ENCODE results near the gene CACNB2. TPM values are rescaled to one million over a fixed set of nuclear protein-coding genes. Genes with fewer than 3 reads are reported as not detected.
A peak's percentile ranks its signal among the peaks of the same experiment; 100 is the strongest.

CACNB2 gene
- total RNA-seq, 1 donor from 2014 or later, result 0.43 TPM

- Mint-ChIP-seq H3K9me3 (ENCODE audit: unreplicated experiment) (no peaks in the 10 kb centered on the region), H3K36me3 (ENCODE audit: unreplicated experiment) (no peaks in the 10 kb centered on the region), H3K27me3 (ENCODE audit: unreplicated experiment) (peaks cover 37% of the 10 kb centered on the region), H3K27ac (ENCODE audit: unreplicated experiment) (no peak overlapping the region), H3K4me3 (ENCODE audit: unreplicated experiment) (no peak overlapping the region), H3K4me1 (ENCODE audit: unreplicated experiment) (peaks cover 6% of the 10 kb centered on the region)
- no peak for DNase-seq (ENCODE audit: extremely low spot score, unreplicated experiment)
- TF ChIP-seq CTCF (IDR thresholded peaks at IDR 0.05), result no peak
Measured at GRCh38 chr10:18397906-18398305, 257.7 kb downstream of the CACNB2 start.

- H3K4me3 Mint-ChIP-seq (ENCODE audit: unreplicated experiment), result no peak overlapping the region
- DNase-seq (ENCODE audit: extremely low spot score, unreplicated experiment), result no peak
- TF ChIP-seq CTCF (IDR thresholded peaks at IDR 0.05), result no peak
- no peaks in the 10 kb centered on the region for H3K9me3 Mint-ChIP-seq (ENCODE audit: unreplicated experiment)
- peaks cover 41% of the 10 kb centered on the region for H3K27me3 Mint-ChIP-seq (ENCODE audit: unreplicated experiment)
- no peaks in the 10 kb centered on the region for H3K36me3 Mint-ChIP-seq (ENCODE audit: unreplicated experiment)
- peaks cover 6% of the 10 kb centered on the region for H3K4me1 Mint-ChIP-seq (ENCODE audit: unreplicated experiment)
- no peak overlapping the region for H3K27ac Mint-ChIP-seq (ENCODE audit: unreplicated experiment)
Measured at GRCh38 chr10:18399158-18399557, 258.9 kb downstream of the CACNB2 start.

- peak overlapping the region; percentile 49 for H3K4me3 Mint-ChIP-seq (ENCODE audit: unreplicated experiment)
- no peak overlapping the region for H3K27ac Mint-ChIP-seq (ENCODE audit: unreplicated experiment)
- TF ChIP-seq CTCF (IDR thresholded peaks at IDR 0.05), result no peak
- H3K36me3 Mint-ChIP-seq (ENCODE audit: unreplicated experiment), result no peaks in the 10 kb centered on the region
- no peak for DNase-seq (ENCODE audit: extremely low spot score, unreplicated experiment)
- H3K4me1 Mint-ChIP-seq (ENCODE audit: unreplicated experiment), result peaks cover 6% of the 10 kb centered on the region
- H3K9me3 Mint-ChIP-seq (ENCODE audit: unreplicated experiment), result no peaks in the 10 kb centered on the region
- H3K27me3 Mint-ChIP-seq (ENCODE audit: unreplicated experiment), result peaks cover 44% of the 10 kb centered on the region
Measured at GRCh38 chr10:18400201-18400905, 260.1 kb downstream of the CACNB2 start.

GRCh38 chr10:18400906-18401245 lies 260.7 kb downstream of the CACNB2 start:
- no peak for TF ChIP-seq CTCF (IDR thresholded peaks at IDR 0.05)
- Mint-ChIP-seq H3K4me1 (ENCODE audit: unreplicated experiment) (peaks cover 6% of the 10 kb centered on the region), H3K4me3 (ENCODE audit: unreplicated experiment) (no peak overlapping the region), H3K36me3 (ENCODE audit: unreplicated experiment) (no peaks in the 10 kb centered on the region), H3K27ac (ENCODE audit: unreplicated experiment) (no peak overlapping the region), H3K9me3 (ENCODE audit: unreplicated experiment) (no peaks in the 10 kb centered on the region), H3K27me3 (ENCODE audit: unreplicated experiment) (peaks cover 44% of the 10 kb centered on the region)
- no peak for DNase-seq (ENCODE audit: extremely low spot score, unreplicated experiment)

- Mint-ChIP-seq H3K4me1 (ENCODE audit: unreplicated experiment) (peaks cover 6% of the 10 kb centered on the region), H3K27ac (ENCODE audit: unreplicated experiment) (no peak overlapping the region), H3K27me3 (ENCODE audit: unreplicated experiment) (peaks cover 44% of the 10 kb centered on the region), H3K36me3 (ENCODE audit: unreplicated experiment) (no peaks in the 10 kb centered on the region), H3K9me3 (ENCODE audit: unreplicated experiment) (no peaks in the 10 kb centered on the region), H3K4me3 (ENCODE audit: unreplicated experiment) (no peak overlapping the region)
- no peak for DNase-seq (ENCODE audit: extremely low spot score, unreplicated experiment)
- TF ChIP-seq CTCF (IDR thresholded peaks at IDR 0.05), result no peak
Measured at GRCh38 chr10:18401416-18402195, 261.4 kb downstream of the CACNB2 start.
